Kidney (tissue), 14 donors: ENCODE data around the gene EIF3A. TPM values are rescaled to one million over a fixed set of nuclear protein-coding genes. Genes with fewer than 3 reads are reported as not detected.

Source experiments
- DNase-seq, 5 donors: peaks; one replicate each; pipeline ENCODE4 v3.0.0-alpha.2; 2013 to 2020
- FAIRE-seq: peaks from 2 replicates; lab custom pipeline; 2012; peaks lifted over from hg19 to GRCh38; lab: Jason Lieb, UNC
- H3K27ac ChIP-seq, 2 donors: one replicate each; pipeline ENCODE4 v1.7.0; 2013; ENCODE audit warnings: low read depth in 2 of 2, low read length in 2 of 2, inconsistent platforms in 1 of 2
- H3K27me3 ChIP-seq: one replicate; pipeline ENCODE4 v1.7.1; 2013; ENCODE audit warnings: low read length, inconsistent platforms; ENCODE audit not compliant: control insufficient read depth, insufficient read depth
- H3K36me3 ChIP-seq, 3 donors: one replicate each; pipeline versions ENCODE4 v1.7.0 to v1.7.1; 2013; ENCODE audit warnings: low read length in 3 of 3, control low read depth in 1 of 3, inconsistent platforms in 1 of 3; ENCODE audit not compliant: insufficient read depth in 3 of 3, control insufficient read depth in 2 of 3
- H3K4me1 ChIP-seq, 3 donors: one replicate each; pipeline versions ENCODE4 v1.7.0 to v1.7.1; 2013; ENCODE audit warnings: low read length in 3 of 3, inconsistent platforms in 1 of 3, low read depth in 1 of 3; ENCODE audit not compliant: control insufficient read depth in 2 of 3, insufficient read depth in 2 of 3
- H3K4me3 ChIP-seq, 3 donors: one replicate each; pipeline versions ENCODE4 v1.7.0 to v1.8.1; 2013; ENCODE audit warnings: low read length in 3 of 3, control low read depth in 1 of 3, inconsistent platforms in 1 of 3
- H3K9ac ChIP-seq, 3 donors: one replicate each; pipeline versions ENCODE4 v1.7.0 to v1.7.1; 2013; ENCODE audit warnings: low read length in 3 of 3, control low read depth in 1 of 3, inconsistent platforms in 1 of 3
- H3K9me3 ChIP-seq, 3 donors: one replicate each; pipeline versions ENCODE4 v1.7.0 to v1.7.1; 2013; ENCODE audit warnings: low read length in 3 of 3, control low read depth in 1 of 3, inconsistent platforms in 1 of 3; ENCODE audit not compliant: control insufficient read depth in 2 of 3, insufficient read depth in 1 of 3
- CTCF ChIP-seq: IDR thresholded peaks from 3 replicates; pipeline ENCODE4 v1.5.1; 2012; ENCODE audit warnings: mild to moderate bottlenecking, moderate library complexity, borderline replicate concordance; ENCODE audit not compliant: insufficient read depth; ENCODE audit errors: extremely low read depth
- intact Hi-C: fragments of 100-400 bp; cut with DNase I; formaldehyde crosslinking; loops from one replicate; pipeline ENCODE4 v1.11.1; 2022
- polyA plus RNA-seq: library from polyadenylated mRNA; stranded (reverse); fragments of 350-450 nt; fragmentation: Illumina TruSeq; extraction: RNeasy Lipid Tissue Mini Kit (QIAGEN cat#74804); gene quantifications from one replicate; pipeline ENCODE4 v1.2.3, GENCODE V29; 2014; ENCODE audit warnings: low read depth, low replicate concordance; ENCODE audit not compliant: insufficient read depth
- total RNA-seq: library from RNA; stranded (reverse); fragmentation: NEBNext Ultra II Directional; extraction: Animal tissue kit (Norgen Biotek cat#: 25700); gene quantifications from one replicate; pipeline ENCODE4 v1.2.1, GENCODE V29; 2021
- donor health status: control.
- donor health status: control.
- donor health status: control.
- donor health status: control.
- donor health status: control.
- donor health status: DM: yes; HTN: yes; CAD: no.
- donor health status: Normal renal cell carcinoma (clear cell type).

EIF3A gene
- total and polyA plus RNA-seq, 2 donors from 2014 or later: 24.9 to 95.6 TPM

- no peaks in the 10 kb centered on the region for H3K4me1 ChIP-seq
- no peak overlapping the region for H3K4me3 ChIP-seq
- no peaks in the 10 kb centered on the region for H3K36me3 ChIP-seq
- DNase-seq (no peak), FAIRE-seq (no peak)
- intact Hi-C loops: no loop called here
- no peak overlapping the region for H3K27ac ChIP-seq
- H3K9ac ChIP-seq: no peak overlapping the region
- no peaks in the 10 kb centered on the region for H3K9me3 ChIP-seq
- no peak for TF ChIP-seq CTCF
- H3K27me3 ChIP-seq: no peaks in the 10 kb centered on the region
Measured at GRCh38 chr10:119090026-119090795, 9.6 kb upstream of the EIF3A start.

- DNase-seq (no peak), FAIRE-seq (no peak)
- H3K9ac ChIP-seq: no peak overlapping the region
- H3K27me3 ChIP-seq: no peaks in the 10 kb centered on the region
- intact Hi-C loops: no loop called here
- H3K4me1 ChIP-seq: no peaks in the 10 kb centered on the region
- no peak overlapping the region for H3K4me3 ChIP-seq
- H3K27ac ChIP-seq: no peak overlapping the region
- no peak for TF ChIP-seq CTCF
- H3K9me3 ChIP-seq: no peaks in the 10 kb centered on the region
- H3K36me3 ChIP-seq: no peaks in the 10 kb centered on the region
Measured at GRCh38 chr10:119087271-119087882, 6.8 kb upstream of the EIF3A start.

- Histone ChIP-seq H3K4me3 (no peak overlapping the region), H3K27me3 (no peaks in the 10 kb centered on the region), H3K27ac (no peak overlapping the region), H3K4me1 (no peaks in the 10 kb centered on the region), H3K9me3 (no peaks in the 10 kb centered on the region), H3K9ac (no peak overlapping the region), H3K36me3 (no peaks in the 10 kb centered on the region)
- FAIRE-seq: no peak
- no peak for TF ChIP-seq CTCF
- intact Hi-C loops: no loop called here
- DNase-seq: no peak
Measured at GRCh38 chr10:119084896-119085295, 4.3 kb upstream of the EIF3A start.
